NCI-H748 treated with DMSO at 0.1 percent for 48 hours (cell line): ENCODE data around the gene ZNRD2.

Experiments
- DNase-seq: peaks from one replicate; lab custom pipeline; 2025; lab: John Stamatoyannopoulos, UW

The ZNRD2 gene

DNA sequence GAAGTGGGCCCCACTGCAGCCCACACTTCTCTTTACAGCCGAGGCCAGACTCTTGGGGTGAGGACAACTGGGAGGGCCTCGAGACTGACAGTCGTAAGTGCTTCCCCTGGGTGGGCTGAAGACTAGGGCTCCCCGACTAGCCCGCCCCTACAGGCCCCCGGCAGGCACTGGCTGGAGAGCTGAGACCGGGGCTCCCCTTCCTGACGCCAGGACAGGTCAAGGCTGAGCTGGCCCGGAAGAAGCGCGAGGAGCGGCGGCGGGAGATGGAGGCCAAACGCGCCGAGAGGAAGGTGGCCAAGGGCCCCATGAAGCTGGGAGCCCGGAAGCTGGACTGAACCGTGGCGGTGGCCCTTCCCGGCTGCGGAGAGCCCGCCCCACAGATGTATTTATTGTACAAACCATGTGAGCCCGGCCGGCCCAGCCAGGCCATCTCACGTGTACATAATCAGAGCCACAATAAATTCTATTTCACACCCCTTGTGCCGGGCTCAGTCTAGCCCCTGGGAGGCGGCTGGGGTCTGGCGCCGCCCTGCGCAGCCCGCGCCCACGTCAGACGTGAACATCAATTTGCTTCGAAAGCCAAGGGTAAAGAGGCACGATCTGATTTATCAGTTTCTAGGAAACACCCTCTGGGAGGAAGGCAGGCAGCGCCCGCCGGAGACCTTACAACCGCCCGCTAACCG lies 31.9 kb upstream of the ZNRD2 start:
- DNase-seq = no peak

DNA sequence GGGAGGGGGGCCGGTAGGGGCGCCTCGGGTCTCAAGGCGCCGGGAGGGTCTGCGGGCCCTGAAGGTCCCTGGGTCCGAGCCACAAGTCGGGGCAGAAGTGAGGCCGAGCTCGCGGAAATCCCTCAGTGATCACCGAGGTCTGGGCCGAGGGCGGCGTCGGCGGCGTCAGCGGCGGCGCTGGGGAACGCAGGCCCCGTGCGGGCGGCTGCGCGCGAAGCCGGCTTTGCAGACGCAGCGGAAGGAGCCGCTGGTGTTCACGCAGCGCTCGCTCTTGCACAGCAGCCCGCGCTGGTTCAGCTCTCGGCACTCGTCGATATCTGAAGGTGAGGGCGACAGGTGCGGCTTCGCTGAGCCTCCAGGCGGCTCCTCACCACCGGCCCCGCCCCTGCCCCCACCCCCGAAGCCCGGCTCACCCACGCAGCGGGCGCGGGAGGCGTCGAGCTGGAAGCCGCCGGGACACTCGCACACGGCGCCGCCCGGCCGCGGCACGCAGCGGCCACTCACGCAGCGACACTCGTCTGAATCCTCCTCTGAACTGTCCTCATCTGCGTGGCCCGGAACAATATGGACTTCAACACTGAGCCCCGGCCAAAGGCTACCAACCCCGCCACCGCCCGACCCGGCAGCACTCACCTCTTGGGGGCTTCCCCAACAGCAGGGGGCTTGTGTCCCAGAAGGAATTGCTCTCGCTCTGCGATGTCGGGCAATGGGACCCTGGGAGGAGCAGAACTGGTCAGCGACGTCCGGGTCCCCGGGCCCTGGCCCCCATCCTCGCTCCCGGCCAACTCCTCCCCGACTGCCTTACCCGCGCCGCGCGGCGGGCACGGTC lies 31.1 kb upstream of the ZNRD2 start:
- peak; percentile 12 for DNase-seq

DNA sequence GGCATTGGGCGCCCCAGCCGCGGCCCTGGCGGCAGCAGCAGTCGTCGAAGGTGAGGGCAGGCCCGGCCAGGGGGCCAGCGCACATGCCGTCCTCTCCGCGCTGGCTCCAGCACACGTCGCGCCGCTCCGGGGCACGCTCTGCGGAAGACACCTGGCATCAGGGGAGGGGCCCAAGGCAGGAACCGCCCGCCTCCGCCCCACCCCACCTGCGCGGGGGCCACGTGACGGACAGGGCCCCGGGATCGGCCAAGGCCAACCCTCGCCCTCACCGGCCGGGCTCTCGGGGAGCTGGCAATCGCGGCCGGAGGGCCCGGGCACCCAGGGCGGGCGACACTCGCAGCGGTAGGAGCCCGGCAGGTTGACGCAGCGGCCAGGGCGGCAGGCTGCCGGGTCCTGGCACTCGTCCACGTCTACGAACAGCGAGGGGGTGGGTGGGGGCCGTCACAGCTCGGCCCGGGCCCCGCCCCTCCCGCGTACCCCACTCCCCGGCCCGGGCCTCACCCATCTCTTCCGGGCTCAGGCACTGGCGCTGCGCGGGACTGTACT lies 30.5 kb upstream of the ZNRD2 start:
- peak; percentile 58 for DNase-seq

- DNase-seq = peak; percentile 85
Measured at GRCh38 chr11:65540290-65541092, 29.8 kb upstream of the ZNRD2 start.

- no peak for DNase-seq
Measured at GRCh38 chr11:65541093-65541982, 28.9 kb upstream of the ZNRD2 start.

GRCh38 chr11:65542738-65543390 lies 27.4 kb upstream of the ZNRD2 start:
- DNase-seq = no peak

- DNase-seq = no peak
Measured at GRCh38 chr11:65545853-65546216, 24.4 kb upstream of the ZNRD2 start.

DNA sequence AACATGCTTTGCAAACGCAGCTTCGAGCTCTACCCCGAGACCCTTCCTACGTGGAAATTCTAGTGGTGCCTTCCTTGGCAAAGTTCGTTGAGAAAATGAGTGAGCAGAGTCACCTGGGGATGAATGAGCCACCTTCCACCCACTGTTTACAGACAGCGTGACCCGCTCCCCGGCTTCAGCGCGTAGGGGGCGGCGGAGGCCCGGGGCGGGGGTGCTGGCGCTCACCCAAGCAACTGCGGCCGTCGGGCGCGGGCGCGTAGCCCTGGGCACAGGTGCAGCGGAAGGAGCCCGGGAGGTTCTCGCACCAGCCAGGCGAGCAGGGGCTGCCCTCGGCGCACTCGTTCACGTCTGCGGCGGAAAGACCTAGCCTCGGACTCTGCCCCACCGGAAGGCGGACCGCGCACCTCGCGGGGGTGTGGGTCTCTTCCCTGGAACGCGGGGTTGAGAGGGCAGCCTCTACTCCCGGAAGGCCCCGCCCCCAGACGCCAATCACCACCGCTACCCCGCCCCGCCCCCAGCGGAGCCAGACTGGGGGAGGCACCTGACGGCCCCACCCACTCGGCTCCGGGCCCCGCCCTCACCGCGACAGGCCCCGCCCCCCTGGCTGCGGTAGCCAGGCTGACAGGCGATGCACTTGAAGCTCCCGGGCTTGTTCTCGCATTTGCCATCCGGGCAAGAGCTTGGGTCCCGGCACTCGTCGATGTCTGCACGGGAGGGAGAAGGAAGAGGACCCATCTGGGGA lies 23.9 kb upstream of the ZNRD2 start:
- peak; percentile 79 for DNase-seq

DNA sequence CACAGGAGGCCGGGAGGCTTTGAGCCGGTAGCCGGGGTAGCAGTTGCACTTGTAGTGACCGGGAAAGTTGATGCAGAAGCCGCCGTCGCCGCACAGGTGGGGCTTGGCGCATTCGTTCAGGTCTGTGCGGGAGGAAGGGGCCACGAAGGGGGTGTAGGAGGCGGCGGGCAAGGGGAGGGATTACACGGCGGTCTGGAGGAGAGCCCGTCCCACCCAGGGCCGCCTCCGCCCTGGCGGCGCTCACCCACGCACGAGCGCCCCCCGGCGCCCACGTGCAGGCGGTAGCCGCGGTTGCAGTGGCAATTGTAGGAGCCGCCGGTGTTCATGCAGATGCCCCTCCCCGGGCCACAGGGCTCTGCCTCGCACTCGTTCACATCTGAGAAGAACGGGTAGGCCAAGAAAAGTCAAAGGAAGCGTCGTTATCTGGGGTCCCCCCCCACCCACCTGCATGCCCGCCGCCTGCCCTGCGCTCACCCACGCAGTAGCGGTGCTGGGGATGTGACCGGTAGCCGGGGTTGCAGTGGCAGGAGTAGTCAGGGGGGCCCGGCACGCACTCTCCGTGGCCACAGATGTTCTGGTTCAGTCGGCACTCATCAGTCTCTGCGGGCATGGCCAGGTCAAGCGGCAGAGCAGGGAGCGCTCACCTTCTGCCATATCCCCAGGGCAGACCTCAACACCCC lies 22.7 kb upstream of the ZNRD2 start:
- DNase-seq = no peak

- DNase-seq = no peak
Measured at GRCh38 chr11:65548395-65548794, 21.9 kb upstream of the ZNRD2 start.

- DNase-seq = no peak
Measured at GRCh38 chr11:65549096-65549495, 21.2 kb upstream of the ZNRD2 start.

- peak; percentile 40 for DNase-seq
Measured at GRCh38 chr11:65551572-65552387, 18.5 kb upstream of the ZNRD2 start.

DNA sequence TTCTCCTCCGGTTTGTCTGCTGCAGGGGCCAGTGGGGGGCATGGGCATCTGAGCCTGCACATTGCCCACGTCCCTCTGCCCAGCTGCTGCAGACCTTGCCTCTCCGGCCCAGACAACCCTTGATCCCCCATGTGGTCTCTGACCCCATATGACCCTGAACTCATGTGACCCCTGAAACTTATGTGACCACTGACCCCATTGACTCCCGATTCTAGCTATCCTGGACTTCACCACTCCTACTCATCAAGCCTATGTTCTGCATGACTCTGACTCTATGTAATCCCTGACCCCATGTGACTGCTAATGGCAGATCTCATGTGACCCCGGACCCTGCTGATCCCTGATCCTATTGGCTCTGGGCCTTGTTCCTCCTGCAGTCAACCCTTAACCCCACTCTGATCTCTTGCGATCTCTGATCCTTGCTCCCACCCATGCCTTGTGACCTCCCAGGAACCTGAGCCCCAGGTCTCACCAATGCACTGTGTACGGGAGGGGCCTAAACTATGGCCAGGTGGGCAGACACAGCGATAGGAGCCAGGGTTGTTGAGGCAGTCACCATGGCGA lies 17.8 kb upstream of the ZNRD2 start:
- DNase-seq = no peak

GRCh38 chr11:65553301-65554001 lies 16.8 kb upstream of the ZNRD2 start:
- DNase-seq = no peak

DNA sequence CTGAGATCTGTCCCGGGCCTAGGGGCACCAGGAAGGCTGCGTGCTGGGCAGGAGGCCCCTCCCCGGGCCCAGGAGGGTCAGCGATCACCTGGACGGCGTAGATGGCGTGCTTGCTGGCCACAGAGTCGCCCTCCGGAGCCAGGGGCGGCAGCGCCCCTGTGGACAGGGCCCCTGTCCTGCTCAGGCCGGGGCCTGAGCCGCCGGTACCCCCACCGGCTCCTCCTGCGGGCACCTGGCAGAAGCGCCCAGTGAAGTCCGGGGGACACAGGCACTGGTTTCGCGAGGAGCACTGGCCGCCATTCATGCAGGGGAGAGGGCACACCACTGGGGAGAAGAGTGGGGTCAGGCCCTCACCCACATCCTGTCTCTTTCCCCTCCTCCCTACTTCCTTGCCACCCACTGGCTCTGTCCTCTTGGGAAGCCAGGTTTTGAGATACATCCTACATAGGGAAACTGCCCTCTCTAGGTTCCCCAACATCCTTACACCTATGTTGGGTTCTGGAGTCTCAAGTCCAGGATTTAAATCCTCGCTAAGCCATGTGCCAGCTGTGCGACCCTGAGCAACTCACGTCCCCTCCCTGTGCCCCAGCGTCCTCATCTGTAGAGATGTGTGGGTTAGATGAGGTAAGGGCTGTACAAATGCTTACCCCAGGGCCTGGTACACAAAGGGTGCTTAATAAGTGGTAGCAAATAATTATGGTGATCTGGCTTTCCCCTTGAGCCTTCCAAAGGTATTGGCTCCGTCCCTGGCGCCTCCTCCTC lies 16.0 kb upstream of the ZNRD2 start:
- DNase-seq = no peak

- DNase-seq = no peak
Measured at GRCh38 chr11:65554842-65555430, 15.3 kb upstream of the ZNRD2 start.
